Breast epithelium (tissue), 3 donors: ENCODE results near the gene PDCL2.

Experiments
- POLR2A ChIP-seq: fragments of 450-650 bp; IDR thresholded peaks from one replicate; pipeline ENCODE4 v1.6.1; 2016; ENCODE audit warnings: antibody characterized with exemption, mild to moderate bottlenecking, moderate library complexity
- POLR2AphosphoS5 ChIP-seq, 3 donors: sonication (generic); formaldehyde crosslinking; IDR thresholded peaks; one replicate each; pipeline ENCODE4 v1.6.1; 2017; ENCODE audit warnings: antibody characterized with exemption in 3 of 3
- TF ChIP-seq, protein P1 (sequence below), 3 donors: fragments of 450-650 bp; IDR thresholded peaks; one replicate each; pipeline ENCODE4 v1.5.1; 2016 to 2017; ENCODE audit warnings: antibody characterized with exemption in 3 of 3, mild to moderate bottlenecking in 3 of 3, moderate library complexity in 3 of 3

DNA sequence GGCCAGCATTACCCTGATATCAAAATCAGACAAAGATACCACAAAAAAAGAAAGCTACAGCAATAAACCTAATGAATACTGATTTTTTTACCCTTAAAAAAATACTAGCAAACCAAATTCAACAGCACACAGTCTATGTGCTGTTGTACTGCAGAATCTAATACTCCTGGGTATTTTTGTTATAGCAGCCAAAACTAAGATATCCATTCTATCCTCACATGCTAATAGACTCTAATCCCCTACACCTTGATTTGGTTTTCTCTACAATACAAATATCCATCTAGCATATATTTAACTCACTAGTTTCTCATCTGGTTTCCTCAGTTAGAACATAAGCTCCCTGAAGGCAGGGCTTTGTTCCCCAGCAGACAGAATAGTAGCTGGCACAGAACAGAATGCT is 57.7 kb downstream of the PDCL2 start:
- TF ChIP-seq POLR2AphosphoS5 (IDR thresholded peaks at IDR 0.05) (no peak), POLR2A (no peak)
- TF ChIP-seq, protein P1, sequence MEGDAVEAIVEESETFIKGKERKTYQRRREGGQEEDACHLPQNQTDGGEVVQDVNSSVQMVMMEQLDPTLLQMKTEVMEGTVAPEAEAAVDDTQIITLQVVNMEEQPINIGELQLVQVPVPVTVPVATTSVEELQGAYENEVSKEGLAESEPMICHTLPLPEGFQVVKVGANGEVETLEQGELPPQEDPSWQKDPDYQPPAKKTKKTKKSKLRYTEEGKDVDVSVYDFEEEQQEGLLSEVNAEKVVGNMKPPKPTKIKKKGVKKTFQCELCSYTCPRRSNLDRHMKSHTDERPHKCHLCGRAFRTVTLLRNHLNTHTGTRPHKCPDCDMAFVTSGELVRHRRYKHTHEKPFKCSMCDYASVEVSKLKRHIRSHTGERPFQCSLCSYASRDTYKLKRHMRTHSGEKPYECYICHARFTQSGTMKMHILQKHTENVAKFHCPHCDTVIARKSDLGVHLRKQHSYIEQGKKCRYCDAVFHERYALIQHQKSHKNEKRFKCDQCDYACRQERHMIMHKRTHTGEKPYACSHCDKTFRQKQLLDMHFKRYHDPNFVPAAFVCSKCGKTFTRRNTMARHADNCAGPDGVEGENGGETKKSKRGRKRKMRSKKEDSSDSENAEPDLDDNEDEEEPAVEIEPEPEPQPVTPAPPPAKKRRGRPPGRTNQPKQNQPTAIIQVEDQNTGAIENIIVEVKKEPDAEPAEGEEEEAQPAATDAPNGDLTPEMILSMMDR (IDR thresholded peaks at IDR 0.05): no peak
